Left renal cortex interstitium (tissue), 4 donors: ENCODE results near the gene PHF20. TPM values are rescaled to one million over a fixed set of nuclear protein-coding genes. Genes with fewer than 3 reads are reported as not detected.
"Not testable (repeated sequence)": the region's sequence is repeated elsewhere in the genome, so short reads cannot be mapped to it uniquely, and the experiment has no call there.

ENCODE experiments used
- DNase-seq, 4 donors: peaks; one replicate each; pipeline ENCODE4 v3.0.0-alpha.2; 2013; ENCODE audit warnings: low read depth in 4 of 4, low spot score in 2 of 4, missing footprints in 1 of 4
- polyA plus RNA-seq, 4 donors: library from polyadenylated mRNA; unstranded; fragments of 120-200 nt; gene quantifications; one replicate each; pipeline ENCODE4 v1.2.1, GENCODE V29; 2013; ENCODE audit not compliant: insufficient read length in 4 of 4

The PHF20 gene
- 10 to 100 TPM; 31.3 to 43.0 (median 35.4) TPM for polyA plus RNA-seq

DNA sequence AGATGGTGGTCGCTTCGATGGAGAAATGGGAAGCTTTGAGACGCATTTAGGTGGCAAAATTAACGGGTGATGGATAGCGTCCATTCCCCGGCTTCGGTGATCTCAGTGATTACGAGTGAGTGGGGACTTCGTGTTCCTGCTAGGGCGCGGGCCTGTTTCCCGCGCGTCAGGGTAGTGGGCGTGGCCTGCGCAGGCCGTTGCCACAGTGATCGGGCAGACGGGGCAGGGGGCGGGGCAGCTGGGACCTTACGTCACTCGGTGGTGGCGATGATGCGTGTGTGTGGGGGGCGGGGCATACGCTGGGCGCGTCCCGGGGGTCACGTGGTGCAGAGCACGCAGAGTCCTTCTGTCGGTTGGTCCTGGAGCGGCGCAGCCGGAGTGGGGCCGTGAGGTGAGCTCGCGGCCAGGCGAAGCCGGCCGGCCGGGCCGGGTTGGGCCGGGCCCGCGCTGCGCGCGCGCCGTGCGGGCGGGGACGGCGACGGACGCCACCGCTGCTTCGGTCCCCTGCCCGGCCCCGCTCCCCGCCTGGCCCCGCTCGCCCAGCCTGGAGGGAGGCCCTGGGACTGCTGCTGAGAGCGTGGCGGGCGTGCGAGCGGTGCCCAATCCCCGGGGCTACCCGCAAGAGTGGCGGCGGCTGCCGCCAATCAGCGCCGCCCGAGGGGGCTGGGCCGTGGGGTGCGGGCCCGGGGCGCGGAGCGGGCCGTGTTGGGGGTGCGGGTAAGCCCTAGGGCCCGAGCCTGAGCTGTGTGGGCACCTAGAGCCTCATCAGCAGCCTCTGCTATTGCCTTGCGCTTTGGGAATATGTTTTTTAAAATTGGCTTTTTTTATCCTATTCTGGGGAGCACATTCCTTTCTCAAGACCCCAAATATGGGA, at the start of gene PHF20:
TSS of gene PHF20 (plus strand) at position 327 of the 874 bp plus-strand sequence. CDS start 29,508 bp downstream, outside the sequence.
- peak in 3 of 4 donors; percentile 84 to 88 (median 88) for DNase-seq

DNA sequence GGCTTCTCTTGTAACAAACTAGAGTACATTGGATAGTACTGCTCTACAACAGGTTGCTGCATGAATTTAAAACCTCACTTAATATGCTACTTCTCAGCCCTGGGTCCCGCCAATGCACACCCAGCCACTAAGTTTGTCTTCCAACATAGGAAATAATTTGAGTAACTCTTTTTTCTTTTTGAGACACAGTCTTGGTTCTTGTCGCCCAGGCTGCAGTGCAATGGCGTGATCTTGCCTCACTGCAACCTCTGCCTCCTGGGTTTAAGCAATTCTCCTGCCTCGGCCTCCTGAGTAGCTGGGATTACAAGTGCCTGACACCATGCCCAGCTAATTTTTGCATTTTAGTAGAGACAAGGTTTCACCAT, 48.6 kb upstream of the PHF20 start:
- not testable (repeated sequence) for DNase-seq

DNA sequence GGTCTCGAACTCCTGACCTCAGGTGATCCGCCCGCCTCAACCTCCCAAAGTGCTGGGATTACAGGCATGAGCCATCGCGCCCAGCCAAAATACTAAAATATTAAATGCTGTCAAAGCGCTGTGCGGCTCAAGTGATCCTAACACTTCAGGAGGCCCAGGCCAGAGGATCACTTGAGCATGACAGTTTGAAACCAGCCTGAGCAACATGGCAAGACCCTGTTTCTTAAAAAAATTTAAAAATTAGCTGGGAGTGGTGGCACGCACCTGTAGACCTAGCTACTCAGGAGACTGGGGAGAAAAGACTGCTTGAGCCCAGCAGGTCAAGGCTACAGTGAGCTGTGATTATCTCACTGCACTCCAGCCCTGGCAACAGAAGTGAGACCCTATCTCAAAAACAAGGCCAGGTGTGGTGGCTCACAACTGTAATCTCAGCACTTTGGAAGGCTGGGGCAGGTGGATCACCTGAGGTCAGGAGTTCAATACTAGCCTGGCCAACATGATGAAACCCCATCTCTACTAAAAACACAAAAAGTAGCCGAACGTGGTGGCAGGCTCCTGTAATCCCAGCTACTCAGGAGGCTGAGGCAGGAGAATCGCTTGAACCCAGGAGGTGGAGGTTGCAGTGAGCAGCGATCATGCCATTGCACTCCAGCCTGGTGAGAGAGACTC, 48.0 kb upstream of the PHF20 start:
- not testable (repeated sequence) for DNase-seq

DNA sequence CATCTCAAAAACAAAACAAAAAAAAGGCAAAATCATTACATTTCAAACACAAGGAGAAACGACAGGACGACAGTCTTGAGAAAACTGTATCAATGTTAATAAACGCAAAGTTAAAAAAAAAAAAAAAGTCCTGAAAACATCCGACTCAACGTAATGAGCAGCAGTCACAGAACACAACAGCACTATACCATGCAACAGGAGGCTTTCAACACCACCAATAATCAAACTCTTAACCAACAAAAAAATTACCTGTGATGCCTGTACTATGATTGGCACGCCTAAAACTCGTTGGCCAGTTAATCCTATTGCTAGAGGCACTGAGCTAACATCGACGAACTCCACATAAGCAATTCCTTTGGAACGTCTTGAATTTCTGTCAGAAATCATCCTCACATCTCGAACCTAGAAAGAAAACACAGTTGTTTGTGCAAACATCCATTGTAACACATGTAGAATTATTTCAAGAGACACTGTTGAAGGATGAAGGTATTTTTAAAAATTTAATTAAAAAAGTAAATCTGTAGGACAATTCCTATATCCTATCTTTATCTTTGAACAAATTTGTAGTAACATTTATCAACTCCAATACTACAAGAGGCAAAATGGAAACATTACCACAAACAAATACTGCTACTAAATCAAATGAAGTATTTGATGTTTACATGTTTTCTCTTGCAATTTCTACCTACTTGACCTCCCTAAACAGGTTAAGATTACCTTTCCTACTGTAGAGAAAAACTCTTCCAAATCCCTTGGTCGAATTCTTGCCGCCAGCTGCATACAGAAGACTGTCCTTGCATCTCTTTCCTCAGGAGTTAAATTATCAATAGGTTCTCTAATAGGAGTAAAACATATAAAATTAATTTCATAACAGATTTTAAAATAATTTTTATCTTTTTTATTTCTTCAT, 47.2 kb upstream of the PHF20 start:
- DNase-seq = no peak

DNA sequence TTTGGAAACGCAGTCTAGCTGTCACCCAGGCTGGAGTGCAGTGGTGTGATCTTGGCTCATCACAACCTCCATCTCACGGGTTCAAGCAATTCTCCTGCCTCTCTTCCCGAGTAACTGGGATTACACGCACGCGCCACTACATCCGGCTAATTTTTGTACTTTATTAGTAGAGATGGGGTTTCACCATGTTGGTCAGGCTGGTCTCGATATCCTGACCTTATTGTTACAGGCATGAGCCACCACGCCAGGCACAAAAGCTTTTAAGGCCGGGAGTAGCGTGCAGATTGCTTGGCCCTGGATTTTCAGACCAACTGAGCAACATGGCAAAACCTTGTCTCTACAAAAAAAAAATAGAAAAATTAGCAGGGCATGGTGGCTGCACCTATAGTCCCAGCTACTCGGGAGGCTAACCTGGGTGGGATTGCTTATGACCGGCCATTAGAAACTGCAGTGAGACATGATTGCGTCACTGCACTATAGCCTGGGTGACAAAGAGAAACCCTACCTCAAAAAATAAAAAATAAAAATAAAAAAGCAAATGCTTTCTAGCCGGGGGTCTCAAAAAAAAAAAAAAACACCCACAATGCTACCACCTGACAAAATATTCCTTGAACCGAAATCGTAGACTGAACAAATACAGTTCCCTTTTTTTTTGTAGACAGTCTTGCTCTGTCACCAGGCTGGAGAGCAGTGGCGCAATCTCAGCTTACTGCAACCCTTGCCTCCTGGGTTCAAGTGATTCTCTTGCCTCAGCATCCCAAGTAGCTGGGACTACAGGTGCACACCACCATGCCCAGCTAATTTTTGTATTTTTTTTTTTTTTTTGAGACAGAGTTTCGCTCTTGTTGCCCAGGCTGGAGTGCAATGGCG, 44.7 kb upstream of the PHF20 start:
- DNase-seq = no peak

DNA sequence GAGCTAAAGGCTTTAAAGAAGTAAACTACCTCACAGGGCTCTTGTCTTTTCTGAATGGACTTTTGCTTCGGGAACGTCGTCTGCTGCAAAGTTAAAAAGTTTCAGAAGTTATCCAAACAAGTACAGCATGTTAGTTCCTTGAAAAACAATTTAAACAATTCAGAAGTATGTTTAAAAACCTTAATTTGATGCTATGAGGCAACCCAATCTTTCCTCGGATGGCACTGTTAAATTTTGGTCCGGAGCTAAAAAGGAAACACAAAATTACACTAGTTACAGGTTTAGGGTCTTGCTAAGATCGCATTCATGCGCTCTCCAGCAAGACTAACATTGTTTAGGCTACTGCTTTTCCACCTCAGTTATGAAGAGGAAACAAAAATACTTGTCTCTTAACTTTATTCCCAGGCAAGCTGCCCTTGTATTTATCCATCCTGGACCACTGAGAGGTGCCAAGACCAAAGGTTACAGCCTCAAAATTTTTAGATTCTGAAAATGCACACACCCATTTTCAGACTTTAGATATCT, 42.5 kb upstream of the PHF20 start:
- DNase-seq = no peak

DNA sequence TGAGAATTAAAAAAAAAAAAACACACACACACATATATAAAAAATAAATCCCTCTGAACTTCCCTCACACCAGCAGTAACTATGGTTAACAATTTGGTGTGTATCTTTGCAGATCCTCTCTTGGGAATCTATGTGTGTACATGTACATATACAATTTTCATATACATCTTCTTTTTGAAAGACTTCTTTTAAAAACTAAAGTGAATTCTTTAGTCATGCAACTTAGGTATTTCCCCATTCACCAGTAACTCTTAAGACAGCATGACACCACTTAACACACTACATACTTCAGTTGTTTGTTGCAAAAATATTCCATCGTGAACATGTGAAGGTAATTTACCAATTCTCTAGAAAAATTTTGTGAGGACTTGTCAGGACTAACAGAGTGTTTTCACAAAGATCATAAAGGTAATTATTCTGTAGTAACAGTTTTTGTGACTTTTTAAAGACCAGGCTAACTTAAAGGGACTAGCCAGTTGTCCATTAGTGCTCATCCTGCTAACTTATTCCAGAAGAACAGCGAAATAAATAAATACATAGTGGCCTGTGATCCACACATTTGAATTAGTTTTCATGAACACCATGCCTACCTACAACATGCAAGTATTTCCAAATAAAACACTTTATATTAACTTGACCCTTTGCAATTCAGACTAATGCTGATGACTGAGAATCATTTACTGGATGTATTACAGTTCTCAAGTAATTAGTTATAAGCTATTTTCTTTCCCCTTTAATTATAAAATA, 41.8 kb upstream of the PHF20 start:
- DNase-seq = no peak

DNA sequence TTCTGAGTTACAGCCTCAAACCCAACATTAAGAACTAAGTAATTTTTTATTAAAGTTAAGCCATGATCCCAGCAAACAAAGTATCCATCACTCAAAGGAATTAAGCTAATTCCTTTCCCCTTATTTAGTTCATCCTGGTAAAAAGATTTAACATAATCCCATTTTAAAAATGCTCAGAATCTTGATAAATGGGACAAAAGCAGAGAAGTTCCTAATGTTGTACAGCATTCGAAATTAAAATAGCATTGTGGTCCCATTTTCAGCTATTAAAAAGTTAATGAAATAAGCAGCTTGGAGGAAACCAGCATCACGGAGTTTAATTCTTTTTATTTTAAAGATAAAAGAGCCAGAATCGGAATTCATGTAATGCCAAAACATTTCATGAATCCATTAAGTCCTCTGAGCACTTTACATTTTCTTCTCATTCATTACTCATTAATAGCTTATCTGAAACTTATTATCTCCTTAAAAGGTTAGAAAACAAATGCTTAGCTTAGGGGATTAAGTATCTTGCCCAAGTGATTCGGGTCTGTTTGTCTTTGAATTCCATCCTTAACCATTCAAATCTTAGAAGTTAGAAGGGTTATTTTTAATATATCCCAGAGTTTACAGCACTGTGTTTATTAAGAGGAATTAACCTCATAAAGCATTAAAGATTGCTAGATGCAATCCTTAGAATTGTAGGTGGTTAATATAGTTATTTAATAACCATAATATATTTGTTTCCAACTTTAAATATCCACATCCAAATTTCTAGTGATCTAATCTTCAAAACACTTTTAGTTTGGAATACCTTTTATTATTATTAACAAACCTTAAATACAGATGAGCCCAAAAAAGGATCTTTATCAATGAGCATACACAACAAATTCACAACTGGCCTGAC, 41.0 kb upstream of the PHF20 start:
- no peak for DNase-seq

DNA sequence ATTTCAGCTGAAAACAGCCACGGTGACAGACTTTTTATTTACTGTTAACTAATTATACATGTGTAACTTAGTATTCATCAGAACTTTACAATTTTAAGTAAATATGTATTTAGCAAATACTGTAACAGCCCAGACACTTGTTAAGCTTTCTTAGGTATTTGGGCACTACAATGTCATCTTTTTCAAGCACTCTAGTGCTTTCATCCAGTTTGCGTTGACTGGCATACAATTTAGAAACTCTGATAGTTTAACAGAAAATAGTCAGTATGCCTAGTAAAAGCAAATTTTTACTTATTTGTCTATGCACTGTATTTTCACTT, 40.4 kb upstream of the PHF20 start:
- no peak for DNase-seq

DNA sequence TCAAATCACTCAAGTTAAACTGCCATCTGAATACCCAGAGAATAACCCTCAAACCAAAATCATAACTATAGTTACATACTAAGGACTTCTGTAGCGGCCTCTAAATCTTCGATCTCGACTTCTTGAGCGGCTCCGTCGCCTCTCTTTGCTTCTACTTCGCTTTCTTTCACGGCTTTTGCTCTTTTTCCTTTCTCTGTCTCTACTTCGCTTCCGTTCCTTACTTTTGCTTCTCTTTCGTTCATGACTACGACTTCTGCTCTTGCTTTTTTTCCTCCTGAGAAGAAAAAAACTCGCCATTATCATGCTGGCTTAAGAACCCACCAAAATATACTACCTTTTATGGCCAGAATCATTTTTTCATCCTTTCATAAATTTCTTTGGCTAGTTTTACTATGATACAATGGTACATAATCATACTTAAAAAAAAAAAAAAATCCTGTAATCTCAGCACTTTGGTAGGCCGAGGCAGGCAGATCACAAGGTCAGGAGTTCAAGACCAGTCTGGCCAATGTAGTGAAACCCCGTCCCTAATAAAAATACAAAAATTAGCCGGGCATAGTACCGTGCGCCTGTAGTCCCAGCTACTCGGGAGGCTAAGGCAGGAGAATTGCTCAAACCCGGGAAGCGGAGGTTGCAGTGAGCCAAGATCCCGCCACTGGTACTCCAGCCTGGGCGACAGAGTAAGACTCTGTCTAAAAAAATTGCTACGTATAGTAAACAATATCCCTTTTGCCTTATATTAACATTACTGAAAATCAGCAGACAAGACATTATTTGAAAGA, 39.8 kb upstream of the PHF20 start:
- DNase-seq = no peak

DNA sequence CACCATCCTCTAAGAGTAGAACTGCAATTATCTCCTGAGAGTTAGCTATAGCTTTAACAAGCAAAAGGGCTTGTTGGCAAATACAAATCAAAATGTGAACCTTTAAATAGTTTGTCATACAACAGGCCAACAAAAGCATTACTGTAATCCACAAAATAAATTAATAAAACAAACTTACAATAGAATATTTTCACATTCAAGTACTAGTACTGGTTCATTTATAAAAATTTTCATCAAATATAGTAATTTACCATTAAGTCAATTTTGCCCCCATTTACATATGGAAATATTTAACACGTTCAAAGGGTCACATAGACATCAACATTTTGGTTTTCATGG, 39.2 kb upstream of the PHF20 start:
- no peak for DNase-seq

DNA sequence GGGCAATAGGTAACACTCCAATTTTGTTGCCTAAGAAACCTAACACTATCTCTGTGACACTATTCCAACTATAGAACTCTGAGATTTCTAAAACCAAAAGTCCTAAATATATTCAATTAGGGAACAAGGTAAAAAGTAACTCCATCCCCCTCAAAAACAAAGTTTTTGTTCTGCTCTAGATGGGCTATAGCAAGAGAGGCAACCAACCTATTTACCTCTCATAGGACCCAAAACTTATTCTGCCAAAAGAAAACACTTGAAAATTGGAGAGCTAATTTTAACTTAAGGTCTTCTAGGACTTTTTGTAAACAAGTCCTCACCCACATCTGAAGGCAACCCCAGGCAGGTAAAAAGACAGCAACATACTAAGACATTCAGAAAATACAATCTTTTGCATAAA, 37.4 kb upstream of the PHF20 start:
- no peak for DNase-seq

DNA sequence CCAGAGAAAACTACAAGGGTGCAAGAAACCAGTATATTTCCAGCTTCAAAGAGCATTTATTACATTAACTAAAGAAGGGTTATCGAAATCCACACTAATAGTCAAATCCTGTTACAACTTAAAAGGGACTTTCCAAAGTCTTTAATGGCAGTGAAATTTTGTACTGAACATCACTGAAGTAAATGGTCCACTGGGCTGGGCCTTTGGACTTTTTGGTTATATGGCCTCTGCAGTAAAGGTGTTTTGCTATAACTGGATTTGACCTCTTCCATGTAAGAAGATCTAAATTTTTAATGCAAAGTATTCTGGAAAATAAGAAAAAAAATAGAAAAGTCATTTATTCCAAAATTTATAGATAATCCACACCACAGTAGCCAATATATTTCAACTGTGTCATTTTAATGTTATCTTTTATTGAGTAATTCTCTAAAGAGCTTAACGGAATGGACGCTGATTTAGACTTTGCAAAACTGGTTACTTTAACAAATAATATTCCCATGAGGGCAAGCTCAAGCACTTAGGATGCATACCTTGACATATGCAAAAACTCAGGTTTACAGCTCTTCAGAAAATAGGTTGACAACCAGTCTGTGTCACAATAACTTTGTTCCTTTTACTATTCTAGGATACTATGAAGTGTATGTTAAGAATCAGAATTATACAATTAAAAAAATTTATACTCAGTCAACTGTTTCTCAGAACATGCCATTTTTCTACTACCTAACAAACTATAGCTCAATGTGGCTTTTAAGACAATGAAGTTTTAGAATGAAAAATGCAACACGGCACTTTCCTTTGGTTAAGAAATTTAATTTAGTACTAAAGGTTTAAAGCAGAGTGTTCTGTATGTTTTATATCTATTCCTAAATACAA, 36.8 kb upstream of the PHF20 start:
- no peak for DNase-seq

DNA sequence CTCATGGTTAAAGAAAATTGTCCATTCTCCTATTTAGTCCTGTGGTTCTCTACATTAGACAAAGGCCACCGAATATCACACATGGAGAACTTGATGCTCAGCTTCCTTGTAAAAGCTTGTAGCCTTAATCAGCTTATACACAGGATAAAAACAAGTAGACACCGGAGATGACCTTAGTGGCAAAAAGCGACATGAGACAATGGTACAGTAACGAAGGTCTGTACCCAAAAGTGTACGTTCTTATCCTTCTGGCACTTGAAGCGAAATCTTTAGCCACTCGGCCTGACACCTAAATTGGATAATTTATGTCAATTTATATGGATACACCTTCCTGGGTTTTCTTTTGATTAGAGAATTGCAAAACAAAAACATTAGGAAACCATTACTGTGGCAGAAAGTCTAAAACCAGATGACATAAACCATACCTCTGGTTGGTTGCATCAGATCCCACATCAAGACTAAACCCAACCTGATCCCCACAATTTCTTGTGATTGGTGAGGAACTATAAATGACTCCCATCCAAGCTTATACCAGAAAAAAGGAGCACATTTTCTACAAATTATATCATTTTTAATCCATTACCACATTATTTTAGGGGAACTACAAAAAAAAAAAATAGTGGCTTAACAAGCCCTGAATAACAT, 35.9 kb upstream of the PHF20 start:
- no peak for DNase-seq

DNA sequence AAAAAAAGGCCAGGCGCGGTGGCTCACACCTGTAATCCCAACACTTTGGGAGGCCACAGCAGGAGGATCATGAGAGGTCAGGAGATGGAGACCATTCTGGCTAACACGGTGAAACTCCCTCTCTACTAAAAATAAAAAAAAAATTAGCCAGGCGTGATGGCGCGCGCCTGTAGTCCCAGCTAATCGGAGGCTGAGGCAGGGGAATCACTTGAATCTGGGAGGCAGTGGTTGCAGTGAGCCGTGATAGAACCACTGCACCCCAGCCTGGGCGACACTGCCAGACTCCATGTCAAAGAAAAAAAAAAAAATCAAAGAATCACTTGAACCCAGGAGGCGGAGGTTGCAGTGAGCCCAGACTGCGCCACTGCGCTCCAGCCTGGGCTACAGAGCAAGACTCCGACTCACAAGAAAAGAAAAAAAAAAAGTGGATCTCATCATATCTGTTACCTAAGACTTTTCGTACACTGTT, 33.9 kb upstream of the PHF20 start:
- DNase-seq = no peak
